Psoas muscle (tissue), 8 donors: ENCODE measurements around the gene RBBP8NL. TPM values are rescaled to one million over a fixed set of nuclear protein-coding genes. Genes with fewer than 3 reads are reported as not detected.

ENCODE experiments used
- ATAC-seq, 4 donors: fragments of 200-7000 bp; cut with Tn5 transposase; one replicate each; pipeline ENCODE4 v1.9.1; 2020; ENCODE audit warnings: moderate library complexity in 3 of 4, mild to moderate bottlenecking in 2 of 4
- DNase-seq, 2 donors: peaks; one replicate each; pipeline ENCODE4 v3.0.0-alpha.2; 2020
- H3K27ac ChIP-seq: fragments of 200-600 bp; one replicate; pipeline ENCODE4 v1.8.0; 2022
- H3K27me3 ChIP-seq, 3 donors: fragments of 200-600 bp in 1 of 3; one replicate each; pipeline versions ENCODE4 v1.6.1 to v1.8.0; 2013 to 2022; ENCODE audit warnings: low read length in 2 of 3, mild to moderate bottlenecking in 2 of 3, moderate library complexity in 1 of 3; ENCODE audit not compliant: insufficient read depth in 3 of 3
- H3K36me3 ChIP-seq, 2 donors: fragments of 200-600 bp in 1 of 2; one replicate each; pipeline versions ENCODE4 v1.6.1 to v1.8.0; 2013 to 2022; ENCODE audit warnings: low read depth in 1 of 2, mild to moderate bottlenecking in 1 of 2, moderate library complexity in 1 of 2; ENCODE audit not compliant: insufficient read depth in 1 of 2
- H3K4me1 ChIP-seq: fragments of 200-600 bp; one replicate; pipeline ENCODE4 v1.8.0; 2022
- H3K4me3 ChIP-seq: fragments of 200-600 bp; one replicate; pipeline ENCODE4 v1.8.0; 2022; ENCODE audit warnings: mild to moderate bottlenecking
- H3K9me3 ChIP-seq: fragments of 200-600 bp; one replicate; pipeline ENCODE4 v1.8.0; 2022
- WGBS, 3 donors: extraction: QIAGEN DNeasy Blood & Tissue Kit; methylation state at CpG; one replicate each; pipeline versions ENCODE4 v1.1.6 to v1.1.7; 2013; 5-methylcytosine and 5-hydroxymethylcytosine counted together
- intact Hi-C, 2 donors: fragments of 100-400 bp; cut with DNase I; formaldehyde crosslinking; loops; one replicate each; pipeline versions ENCODE4 v1.11.0 to v1.14.2; 2022
- polyA plus RNA-seq, 3 donors: library from polyadenylated mRNA; stranded (reverse); fragments of 200-250 nt; gene quantifications; one replicate each; pipeline ENCODE4 v1.2.3, GENCODE V29; 2013
- total RNA-seq, 4 donors: library from RNA; stranded (reverse); fragmentation: NEBNext Ultra II Directional in 2 of 4; extraction: Animal tissue kit (Norgen Biotek cat#: 25700) in 2 of 4; gene quantifications; one replicate each; pipeline versions ENCODE4 v1.2.1 to v1.2.4, GENCODE V29; 2021 to 2023
- TF ChIP-seq, protein P1 (sequence below): fragments of 200-600 bp; IDR thresholded peaks from one replicate; pipeline ENCODE4 v1.8.0; 2022; ENCODE audit warnings: antibody characterized with exemption
- donor health status: healthy with polysubstance abuse.
- donor health status: DM: no; HTN: no; CAD: no; lungs with moderate emphysema.
- donor health status: Bipolar disorder and iron deficiency.
- donor health status: healthy.
- donor health status: DM: yes; HTN: yes; CAD: no.
- donor health status: DM: no; HTN: no; CAD: no.
- donor health status: DM: no; HTN: no; CAD: no.
- donor health status: DM: yes; HTN: yes; CAD: no.

Gene RBBP8NL
- total and polyA plus RNA-seq, 7 donors, result 0.03 to 0.08 TPM; not detected in 5

DNA sequence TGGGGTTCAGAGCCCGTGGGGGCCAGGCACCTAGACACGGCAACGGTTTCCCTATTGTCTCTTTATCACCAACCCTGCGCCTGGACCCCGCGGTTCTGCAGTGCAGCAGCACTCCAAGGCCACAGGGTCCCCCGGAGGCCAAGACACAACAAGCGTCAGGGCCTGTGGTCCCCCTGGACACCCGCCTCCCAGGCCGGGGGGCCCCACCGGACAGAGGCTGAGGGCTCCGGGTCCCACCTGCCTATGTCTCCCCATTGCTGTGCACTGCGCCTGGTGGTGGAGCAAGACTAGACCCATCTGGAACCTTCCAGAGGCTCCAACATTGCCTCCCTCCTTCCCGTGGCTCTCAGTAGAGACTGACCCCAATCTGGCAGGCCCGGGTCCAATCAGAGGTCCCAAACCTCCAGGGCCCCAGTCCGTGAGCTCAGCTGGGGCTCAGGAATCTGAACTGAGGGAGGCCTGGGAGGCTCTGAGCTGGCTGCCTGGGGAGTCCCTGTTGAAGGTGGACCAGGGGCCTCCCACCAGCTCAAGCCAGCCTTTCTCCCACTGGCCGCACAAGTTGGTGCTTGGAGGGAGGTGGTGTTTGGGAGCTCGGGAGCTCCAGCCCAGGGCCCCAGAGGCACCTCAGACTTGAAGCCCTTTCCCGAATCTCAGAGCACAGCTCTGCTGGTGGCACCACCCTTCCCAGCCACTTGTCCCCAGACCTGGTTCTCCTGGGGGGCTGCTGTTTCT is 39.6 kb upstream of the RBBP8NL start:
- 82 to 88% (median 83%) methylated on average over 19 of the region's 19 CpGs for WGBS, 3 donors

DNA sequence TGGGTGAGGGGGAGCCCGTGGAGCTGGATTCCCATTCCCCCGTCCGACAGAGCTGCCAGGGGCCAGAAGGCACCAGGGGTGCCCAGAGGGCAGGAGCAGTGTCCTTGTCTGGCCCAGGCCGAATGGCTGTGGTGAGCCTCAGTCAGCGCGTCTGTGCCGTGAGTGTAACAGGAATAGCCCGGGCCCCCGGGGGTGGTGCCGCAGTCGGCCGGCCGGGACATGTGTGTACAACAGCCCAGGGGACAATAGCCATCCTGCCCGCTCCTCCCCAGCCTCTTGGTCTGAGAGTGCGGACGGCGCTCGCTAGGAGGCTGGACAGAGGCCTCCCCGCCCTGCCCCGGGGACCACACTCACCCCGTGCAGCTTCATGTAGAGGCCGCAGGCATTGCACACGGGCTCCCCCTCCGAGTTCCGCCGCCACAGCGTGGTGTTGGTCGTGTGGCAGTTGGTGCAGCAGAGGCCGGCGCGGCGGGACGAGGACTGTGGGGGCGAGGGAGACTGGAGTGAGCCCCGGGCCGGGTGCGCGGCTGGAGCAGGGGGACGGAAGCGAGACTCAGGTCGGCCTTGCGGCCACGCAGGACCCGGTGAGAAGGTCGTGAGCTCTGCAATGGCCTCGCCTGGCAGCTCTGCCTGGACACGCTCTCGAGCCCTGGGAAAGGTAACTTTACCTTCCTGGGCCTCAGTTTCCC is 38.9 kb upstream of the RBBP8NL start:
- Histone ChIP-seq H3K9me3 (no peaks in the 10 kb centered on the region), H3K36me3 (no peaks in the 10 kb centered on the region), H3K27me3 (peaks cover 0 to 29% (median 7%) of the 10 kb centered on the region in 3 donors), H3K4me3 (no peak overlapping the region), H3K4me1 (no peaks in the 10 kb centered on the region), H3K27ac (no peak overlapping the region)
- DNase-seq (no peak), ATAC-seq (no peak)
- intact Hi-C loops, result no loop called here
- TF ChIP-seq, protein P1, sequence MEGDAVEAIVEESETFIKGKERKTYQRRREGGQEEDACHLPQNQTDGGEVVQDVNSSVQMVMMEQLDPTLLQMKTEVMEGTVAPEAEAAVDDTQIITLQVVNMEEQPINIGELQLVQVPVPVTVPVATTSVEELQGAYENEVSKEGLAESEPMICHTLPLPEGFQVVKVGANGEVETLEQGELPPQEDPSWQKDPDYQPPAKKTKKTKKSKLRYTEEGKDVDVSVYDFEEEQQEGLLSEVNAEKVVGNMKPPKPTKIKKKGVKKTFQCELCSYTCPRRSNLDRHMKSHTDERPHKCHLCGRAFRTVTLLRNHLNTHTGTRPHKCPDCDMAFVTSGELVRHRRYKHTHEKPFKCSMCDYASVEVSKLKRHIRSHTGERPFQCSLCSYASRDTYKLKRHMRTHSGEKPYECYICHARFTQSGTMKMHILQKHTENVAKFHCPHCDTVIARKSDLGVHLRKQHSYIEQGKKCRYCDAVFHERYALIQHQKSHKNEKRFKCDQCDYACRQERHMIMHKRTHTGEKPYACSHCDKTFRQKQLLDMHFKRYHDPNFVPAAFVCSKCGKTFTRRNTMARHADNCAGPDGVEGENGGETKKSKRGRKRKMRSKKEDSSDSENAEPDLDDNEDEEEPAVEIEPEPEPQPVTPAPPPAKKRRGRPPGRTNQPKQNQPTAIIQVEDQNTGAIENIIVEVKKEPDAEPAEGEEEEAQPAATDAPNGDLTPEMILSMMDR, result no peak
- 70 to 79% (median 76%) methylated on average over 47 to 48 of the region's 48 CpGs for WGBS, 3 donors

More for the DNA sequence above, 39.6 kb upstream of the RBBP8NL start:
- Histone ChIP-seq H3K27ac (no peak overlapping the region), H3K27me3 (peaks cover 0 to 32% (median 7%) of the 10 kb centered on the region in 3 donors), H3K4me1 (no peaks in the 10 kb centered on the region), H3K36me3 (no peaks in the 10 kb centered on the region), H3K4me3 (no peak overlapping the region), H3K9me3 (no peaks in the 10 kb centered on the region)
- no peak for ATAC-seq
- intact Hi-C loops, result no loop called here
- DNase-seq, result no peak
- TF ChIP-seq, protein P1, result no peak

DNA sequence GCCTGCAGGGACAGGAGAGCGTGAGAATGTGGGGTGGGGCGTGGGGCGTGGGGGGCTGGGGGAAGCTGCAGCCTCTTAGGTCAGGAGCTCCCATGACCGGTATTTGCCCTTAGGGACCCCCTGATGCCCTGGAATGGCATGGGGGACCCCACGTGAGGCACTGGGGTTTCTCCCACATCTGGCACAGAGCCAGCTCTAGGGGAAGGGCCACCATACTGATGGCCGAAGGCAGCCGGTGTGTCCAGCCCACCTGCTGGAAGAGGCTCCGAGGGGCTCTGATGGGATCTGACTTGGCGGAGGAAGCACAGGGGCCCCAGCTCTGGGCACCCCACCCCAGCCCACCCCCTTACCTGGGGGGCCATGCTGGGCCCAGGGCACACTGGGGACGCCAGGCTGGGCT is 37.7 kb upstream of the RBBP8NL start:
- Histone ChIP-seq H3K27ac (no peak overlapping the region), H3K4me1 (no peaks in the 10 kb centered on the region), H3K36me3 (no peaks in the 10 kb centered on the region), H3K9me3 (no peaks in the 10 kb centered on the region), H3K4me3 (no peak overlapping the region), H3K27me3 (peaks cover 0 to 17% (median 7%) of the 10 kb centered on the region in 3 donors)
- no peak for ATAC-seq
- TF ChIP-seq, protein P1, result no peak
- DNase-seq, result no peak
- WGBS, 3 donors, result 76 to 84% (median 83%) methylated on average over 10 of the region's 10 CpGs
- intact Hi-C loops, result no loop called here

DNA sequence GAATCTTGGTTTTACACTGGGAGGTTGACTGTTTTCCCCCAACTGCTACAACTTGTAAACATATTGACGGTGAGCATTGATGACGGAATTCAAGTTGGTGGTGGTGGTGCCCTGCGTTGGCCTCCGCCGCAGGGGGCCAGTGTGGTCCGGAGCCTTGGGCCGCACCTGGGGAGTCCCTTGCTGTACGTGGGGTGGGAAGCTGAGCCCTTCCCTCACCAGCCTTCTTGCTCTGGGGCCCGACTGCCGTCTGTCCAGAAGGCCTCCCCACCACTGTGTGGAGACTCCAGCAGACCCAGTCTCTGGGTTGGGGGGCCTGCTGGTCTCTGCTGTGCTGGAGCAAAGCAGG is 37.1 kb upstream of the RBBP8NL start:
- Histone ChIP-seq H3K9me3 (no peaks in the 10 kb centered on the region), H3K27ac (no peak overlapping the region), H3K4me1 (no peaks in the 10 kb centered on the region), H3K4me3 (no peak overlapping the region), H3K27me3 (peaks cover 0 to 11% (median 4%) of the 10 kb centered on the region in 3 donors), H3K36me3 (no peaks in the 10 kb centered on the region)
- ATAC-seq (no peak), DNase-seq (no peak)
- 87 to 93% (median 91%) methylated on average over 10 of the region's 10 CpGs for WGBS, 3 donors
- TF ChIP-seq, protein P1, result no peak
- intact Hi-C loops, result no loop called here
